ENCODE results near the gene HADHB. TPM values are rescaled to one million over a fixed set of nuclear protein-coding genes. Genes with fewer than 3 reads are reported as not detected.

HADHB gene
- polyA plus RNA-seq (ENCODE audit: low read depth in 6 of 6): 100 to 1,000 TPM in 5 of 6 donors, 10 to 100 TPM in 1; 97.7 to 133 (median 110) TPM

GRCh38 chr2:26244309-26245230 lies at the start of gene HADHB, which contains the start of gene HADHA:
Gene HADHB, plus strand, starts transcription at chr2:26244939. Its CDS starts 9,316 bp downstream, at chr2:26254255.
Gene HADHA, minus strand, starts transcription at chr2:26244632. Its CDS starts 36 bp downstream, at chr2:26244596.
- Mint-ChIP-seq H3K4me1 (peaks cover 46 to 70% (median 64%) of the 10 kb centered on the region in 3 donors), H3K9me3 (no peaks in the 10 kb centered on the region), H3K27ac (peak within 1 kb of the TSS; percentile 98 to 100 (median 100)), H3K4me3 (peak within 1 kb of the TSS; percentile 94 to 100 (median 98)), H3K36me3 (no peaks in the 10 kb centered on the region), H3K27me3 (no peaks in the 10 kb centered on the region)
- DNase-seq (peak; percentile 91), ATAC-seq (ENCODE audit: low read depth in 2 of 2) (peak; percentile 81 to 82)

DNA sequence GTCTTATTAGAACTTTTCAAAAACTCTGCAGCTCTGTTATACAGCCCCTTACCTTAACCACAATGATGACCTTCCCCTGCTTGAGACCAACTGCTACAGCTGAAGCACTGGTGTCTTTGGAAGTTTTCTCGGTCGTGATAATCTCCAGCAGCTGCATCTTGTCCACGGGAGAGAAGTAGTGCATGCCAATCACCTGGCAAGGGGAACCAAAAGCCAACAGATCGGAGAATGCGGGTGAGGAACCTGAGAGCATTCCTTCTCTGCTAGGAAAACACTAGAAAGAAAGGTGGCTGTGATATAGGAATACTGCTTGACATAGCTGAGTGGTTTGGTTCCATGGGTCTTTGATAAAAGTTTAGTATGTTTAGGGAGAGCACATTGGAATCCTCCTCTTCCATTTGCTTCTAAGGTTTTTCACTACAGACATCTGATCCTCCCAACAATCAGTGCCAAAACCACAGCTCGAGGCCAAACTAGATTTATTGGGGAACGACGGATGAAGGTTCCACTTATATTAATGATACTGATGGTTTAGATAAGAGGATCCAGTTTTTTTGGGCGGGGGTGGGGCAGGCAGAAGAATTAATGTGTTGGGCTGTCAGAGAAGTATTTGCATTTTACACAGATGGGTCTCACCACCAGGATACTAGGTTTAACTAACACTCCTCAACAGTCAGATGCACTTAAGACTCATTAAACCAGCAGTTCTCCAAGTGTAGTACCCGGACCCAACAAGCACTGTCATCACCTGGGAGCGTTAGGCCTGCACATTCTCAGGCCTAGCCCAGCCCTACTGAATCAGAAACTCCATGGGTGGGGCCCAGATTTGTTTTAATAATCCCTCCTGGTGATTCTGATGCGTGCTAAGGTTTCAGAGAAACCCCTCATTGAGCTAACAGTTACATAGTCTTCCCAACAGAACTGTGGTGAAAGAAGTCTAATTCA lies 49.4 kb upstream of the HADHB start:
- ATAC-seq (ENCODE audit: low read depth in 2 of 2): no peak

GRCh38 chr2:26196683-26197418 lies 47.9 kb upstream of the HADHB start:
- ATAC-seq (ENCODE audit: low read depth in 2 of 2) (peak; percentile 98 to 99), DNase-seq (peak; percentile 55)
- H3K27me3 Mint-ChIP-seq: no peaks in the 10 kb centered on the region
- H3K9me3 Mint-ChIP-seq: peaks cover 0 to 20% (median 11%) of the 10 kb centered on the region in 7 donors
- H3K4me3 Mint-ChIP-seq: peak overlapping the region in 4 of 8 donors; percentile 1 to 65 (median 30)
- H3K4me1 Mint-ChIP-seq: peaks cover 13 to 22% (median 15%) of the 10 kb centered on the region in 3 donors
- H3K36me3 Mint-ChIP-seq: peaks cover 50% of the 10 kb centered on the region in 2 donors
- H3K27ac Mint-ChIP-seq: peak overlapping the region in 2 of 6 donors; percentile 24 to 47

More for the DNA sequence above, 49.4 kb upstream of the HADHB start:
- H3K27me3 Mint-ChIP-seq: no peaks in the 10 kb centered on the region
- peaks cover 13 to 22% (median 15%) of the 10 kb centered on the region in 3 donors for H3K4me1 Mint-ChIP-seq
- no peak for DNase-seq
- H3K36me3 Mint-ChIP-seq: peaks cover 39 to 45% of the 10 kb centered on the region in 2 donors
- H3K4me3 Mint-ChIP-seq: no peak overlapping the region
- H3K27ac Mint-ChIP-seq: no peak overlapping the region
- peaks cover 0 to 20% (median 11%) of the 10 kb centered on the region in 7 donors for H3K9me3 Mint-ChIP-seq

DNA sequence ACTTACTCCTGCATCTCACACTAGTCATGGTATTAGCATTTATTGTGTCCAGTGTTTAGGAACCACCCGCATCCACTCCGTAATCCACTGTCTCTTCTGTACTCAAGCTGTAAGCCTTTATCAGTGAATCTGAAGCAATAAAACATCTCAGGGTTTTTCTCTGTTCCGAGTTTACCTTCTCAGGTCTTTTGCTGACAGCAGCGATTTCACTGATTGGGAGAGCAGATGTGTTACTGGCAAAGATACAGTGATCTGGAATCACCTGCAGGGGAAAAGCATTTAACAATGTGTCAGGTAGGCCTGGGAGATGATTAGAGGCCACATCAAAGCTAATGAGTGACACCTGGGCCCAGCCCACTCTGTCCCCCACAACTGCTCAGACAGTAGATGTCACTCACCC lies 47.2 kb upstream of the HADHB start:
- Mint-ChIP-seq H3K9me3 (peaks cover 0 to 20% (median 11%) of the 10 kb centered on the region in 7 donors), H3K4me1 (peaks cover 13 to 22% (median 15%) of the 10 kb centered on the region in 3 donors), H3K27me3 (no peaks in the 10 kb centered on the region), H3K36me3 (peaks cover 50% of the 10 kb centered on the region in 2 donors), H3K4me3 (no peak overlapping the region), H3K27ac (peak overlapping the region in 1 of 6 donors; percentile 27)
- no peak for DNase-seq
- ATAC-seq (ENCODE audit: low read depth in 2 of 2): no peak

DNA sequence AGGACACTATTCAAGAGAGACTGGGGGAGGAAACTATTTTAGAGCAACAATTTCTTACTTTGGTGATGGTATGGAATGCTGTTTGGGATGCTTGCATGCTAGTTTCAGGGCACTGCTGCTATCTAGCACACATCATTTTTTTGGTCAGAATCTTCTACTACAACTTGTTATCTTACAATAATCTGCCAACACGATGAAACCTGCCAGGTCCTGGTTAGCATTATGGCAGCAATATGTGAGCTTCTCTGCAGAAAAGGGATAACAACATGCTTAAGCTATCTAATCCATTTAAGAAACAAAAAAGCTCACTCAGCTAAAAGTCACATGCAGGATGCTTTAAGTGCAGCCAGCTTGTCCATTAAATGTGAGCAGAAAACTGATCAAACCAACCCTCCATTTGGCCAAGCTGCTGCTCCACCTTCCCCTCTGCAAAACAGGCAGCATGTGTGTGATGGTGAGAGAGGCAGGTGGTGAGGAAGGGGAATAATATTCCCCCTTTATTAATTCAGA lies 41.7 kb upstream of the HADHB start:
- Mint-ChIP-seq H3K27me3 (no peaks in the 10 kb centered on the region), H3K9me3 (peaks cover 0 to 9% (median 3%) of the 10 kb centered on the region in 7 donors), H3K4me1 (peaks cover 0 to under 1% (median 0%) of the 10 kb centered on the region in 3 donors), H3K4me3 (no peak overlapping the region), H3K27ac (peak overlapping the region in 1 of 6 donors; percentile 49), H3K36me3 (peaks cover 33 to 35% of the 10 kb centered on the region in 2 donors)
- DNase-seq (no peak), ATAC-seq (ENCODE audit: low read depth in 2 of 2) (no peak)

GRCh38 chr2:26203906-26204305 lies 40.8 kb upstream of the HADHB start:
- peaks cover 0 to 3% (median 0%) of the 10 kb centered on the region in 7 donors for H3K9me3 Mint-ChIP-seq
- H3K27me3 Mint-ChIP-seq: no peaks in the 10 kb centered on the region
- H3K27ac Mint-ChIP-seq: peak overlapping the region in 1 of 6 donors; percentile 38
- no peak for DNase-seq
- no peaks in the 10 kb centered on the region for H3K4me1 Mint-ChIP-seq
- ATAC-seq (ENCODE audit: low read depth in 2 of 2): no peak
- H3K4me3 Mint-ChIP-seq: no peak overlapping the region
- H3K36me3 Mint-ChIP-seq: peaks cover 30% of the 10 kb centered on the region in 2 donors

GRCh38 chr2:26212011-26212410 lies 32.7 kb upstream of the HADHB start:
- no peak for ATAC-seq (ENCODE audit: low read depth in 2 of 2)
- H3K27me3 Mint-ChIP-seq: no peaks in the 10 kb centered on the region
- H3K27ac Mint-ChIP-seq: no peak overlapping the region
- H3K4me1 Mint-ChIP-seq: peaks cover 0 to 4% (median 0%) of the 10 kb centered on the region in 3 donors
- H3K36me3 Mint-ChIP-seq: peaks cover 38 to 41% of the 10 kb centered on the region in 2 donors
- H3K9me3 Mint-ChIP-seq: no peaks in the 10 kb centered on the region
- DNase-seq: no peak
- H3K4me3 Mint-ChIP-seq: no peak overlapping the region

GRCh38 chr2:26214759-26215158 lies 30.0 kb upstream of the HADHB start:
- DNase-seq: no peak
- no peak for ATAC-seq (ENCODE audit: low read depth in 2 of 2)
- peaks cover 32 to 36% of the 10 kb centered on the region in 2 donors for H3K36me3 Mint-ChIP-seq
- no peaks in the 10 kb centered on the region for H3K9me3 Mint-ChIP-seq
- H3K4me1 Mint-ChIP-seq: peaks cover 0 to 4% (median 0%) of the 10 kb centered on the region in 3 donors
- H3K4me3 Mint-ChIP-seq: no peak overlapping the region
- no peaks in the 10 kb centered on the region for H3K27me3 Mint-ChIP-seq
- H3K27ac Mint-ChIP-seq: peak overlapping the region in 1 of 6 donors; percentile 32

DNA sequence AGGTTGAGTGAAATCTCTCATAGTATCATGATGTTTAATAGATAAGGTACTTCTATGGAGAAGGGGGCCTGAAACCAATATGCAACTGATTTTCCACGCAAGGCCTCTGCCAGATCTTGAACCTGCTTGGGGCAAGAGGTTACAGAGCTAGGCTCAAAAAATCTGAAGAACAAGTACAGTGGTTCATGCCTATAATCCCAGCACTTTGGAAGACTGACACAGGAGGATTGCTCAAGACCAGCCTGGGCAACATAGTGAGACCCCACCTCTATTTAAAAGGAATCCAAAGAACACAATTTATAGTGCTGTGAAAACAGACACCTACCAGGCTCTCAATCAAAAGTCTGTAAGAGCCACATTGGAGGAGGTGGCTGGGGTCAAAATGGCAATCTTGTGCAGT lies 28.9 kb upstream of the HADHB start:
- ATAC-seq (ENCODE audit: low read depth in 2 of 2) (no peak), DNase-seq (no peak)
- Mint-ChIP-seq H3K9me3 (no peaks in the 10 kb centered on the region), H3K27ac (no peak overlapping the region), H3K27me3 (no peaks in the 10 kb centered on the region), H3K4me1 (peaks cover 0 to 4% (median 0%) of the 10 kb centered on the region in 3 donors), H3K36me3 (peaks cover 32 to 36% of the 10 kb centered on the region in 2 donors), H3K4me3 (no peak overlapping the region)

- Mint-ChIP-seq H3K4me1 (peaks cover 0 to 4% (median 0%) of the 10 kb centered on the region in 3 donors), H3K4me3 (no peak overlapping the region), H3K36me3 (peaks cover 32 to 36% of the 10 kb centered on the region in 2 donors), H3K9me3 (no peaks in the 10 kb centered on the region), H3K27ac (peak overlapping the region in 1 of 6 donors; percentile 34), H3K27me3 (no peaks in the 10 kb centered on the region)
- no peak for ATAC-seq (ENCODE audit: low read depth in 2 of 2)
- no peak for DNase-seq
These were observed 28.2 kb upstream of the HADHB start for GRCh38 chr2:26216587-26216986.

DNA sequence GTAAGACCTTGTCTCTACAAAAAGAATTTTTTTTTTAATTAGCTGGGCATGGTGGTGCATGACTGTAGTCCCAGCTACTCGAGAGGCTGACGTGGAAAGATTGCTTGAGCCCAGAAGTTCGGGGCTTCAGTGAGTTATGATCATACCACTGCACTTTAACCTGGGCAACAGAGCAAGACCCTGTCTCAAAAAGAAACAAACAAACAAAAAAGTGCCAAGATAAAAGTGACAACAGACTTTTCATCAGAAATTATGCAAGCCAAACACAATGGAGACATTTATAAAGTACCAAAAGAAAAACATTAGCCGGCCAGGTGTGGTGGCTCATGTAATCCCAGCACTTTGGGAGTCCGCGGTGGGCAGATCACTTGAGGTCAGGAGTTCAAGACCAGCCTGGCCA lies 27.0 kb upstream of the HADHB start:
- Mint-ChIP-seq H3K27me3 (no peaks in the 10 kb centered on the region), H3K4me1 (peaks cover 0 to 4% (median 0%) of the 10 kb centered on the region in 3 donors), H3K27ac (peak overlapping the region in 1 of 6 donors; percentile 66), H3K4me3 (no peak overlapping the region), H3K36me3 (peaks cover 27 to 32% of the 10 kb centered on the region in 2 donors), H3K9me3 (no peaks in the 10 kb centered on the region)
- no peak for DNase-seq
- ATAC-seq (ENCODE audit: low read depth in 2 of 2): no peak

GRCh38 chr2:26223018-26223417 lies 21.7 kb upstream of the HADHB start:
- Mint-ChIP-seq H3K36me3 (peaks cover 8 to 15% of the 10 kb centered on the region in 2 donors), H3K4me1 (no peaks in the 10 kb centered on the region), H3K9me3 (peaks cover 0 to 10% (median 0%) of the 10 kb centered on the region in 7 donors), H3K27me3 (no peaks in the 10 kb centered on the region), H3K4me3 (no peak overlapping the region), H3K27ac (no peak overlapping the region)
- DNase-seq (no peak), ATAC-seq (ENCODE audit: low read depth in 2 of 2) (no peak)
